B cell (primary cell): ENCODE data around the gene SLC24A3. TPM values are rescaled to one million over a fixed set of nuclear protein-coding genes. Genes with fewer than 3 reads are reported as not detected.
A peak's percentile ranks its signal among the peaks of the same experiment; 100 is the strongest.

ENCODE experiments used
- ATAC-seq: fragments of 200-7000 bp; cut with Tn5 transposase; one replicate; pipeline ENCODE4 v1.10.0; 2021; ENCODE audit warnings: low read depth, mild to moderate bottlenecking, moderate number of reproducible peaks, moderate library complexity
- CTCF ChIA-PET: fragments of 350-600 bp; sonication (Branson Sonifier 250); formaldehyde crosslinking; loops from one replicate; lab custom pipeline; 2021; ENCODE audit warnings: antibody characterized with exemption, inconsistent platforms; lab: Charles Lee
- POLR2A ChIA-PET: fragments of 350-600 bp; sonication (Branson Sonifier 250); formaldehyde crosslinking; loops from one replicate; lab custom pipeline; 2021; ENCODE audit warnings: antibody characterized with exemption; lab: Charles Lee
- DNase-seq: peaks from one replicate; pipeline ENCODE4 v3.0.0; 2013
- H2AFZ ChIP-seq: 2 replicates; pipeline ENCODE4 v1.6.1; 2012; ENCODE audit warnings: mild to moderate bottlenecking, low read depth, low read length; ENCODE audit not compliant: insufficient read depth, poor library complexity, severe bottlenecking
- H3K27ac ChIP-seq, 2 donors: 1 replicate in 1 of 2; 2 replicates in 1 of 2; pipeline ENCODE4 v1.5.1; 2012 to 2013; ENCODE audit warnings: low read length in 2 of 2, mild to moderate bottlenecking in 2 of 2, moderate library complexity in 1 of 2
- H3K27me3 ChIP-seq, 4 experiments: fragments of 200-600 bp in 1 of 4; sonication (generic) in 1 of 4; replicated peaks in 1 of 4; 1 replicate in 2 of 4; 2 replicates in 2 of 4; pipeline versions ENCODE4 v1.6.1 to v1.7.0; 2013 to 2016; ENCODE audit warnings: low read length in 3 of 4, mild to moderate bottlenecking in 2 of 4, mixed read lengths in 1 of 4, moderate library complexity in 1 of 4; ENCODE audit not compliant: insufficient read depth in 4 of 4, control insufficient read depth in 3 of 4; ENCODE audit errors: control extremely low read depth in 1 of 4
- H3K36me3 ChIP-seq, 2 experiments: replicated peaks in 1 of 2; 1 replicate in 1 of 2; 2 replicates in 1 of 2; pipeline versions ENCODE4 v1.6.1 to v1.7.1; 2013; ENCODE audit warnings: low read length in 1 of 2; ENCODE audit not compliant: insufficient read depth in 2 of 2, control insufficient read depth in 1 of 2; ENCODE audit errors: control extremely low read depth in 1 of 2, extremely low read depth in 1 of 2
- H3K4me1 ChIP-seq, 2 donors: fragments of 200-600 bp in 1 of 2; sonication (generic) in 1 of 2; 1 replicate in 1 of 2; 2 replicates in 1 of 2; pipeline versions ENCODE4 v1.5.1 to v1.6.1; 2013 to 2017; ENCODE audit warnings: low read length in 2 of 2; ENCODE audit not compliant: control insufficient read depth in 2 of 2, insufficient read depth in 2 of 2
- H3K4me2 ChIP-seq: replicated peaks from 2 replicates; pipeline ENCODE3; 2012; ENCODE audit warnings: mild to moderate bottlenecking, low read depth, low read length; ENCODE audit not compliant: poor library complexity, severe bottlenecking
- H3K4me3 ChIP-seq, 5 experiments: fragments of 200-600 bp in 1 of 5; sonication (generic) in 1 of 5; 1 replicate in 3 of 5; 2 replicates in 2 of 5; pipeline versions ENCODE4 v1.5.1 to v1.7.0; 2011 to 2016; ENCODE audit warnings: low read length in 4 of 5, mild to moderate bottlenecking in 4 of 5, low read depth in 2 of 5, control low read depth in 1 of 5, moderate library complexity in 1 of 5; ENCODE audit not compliant: insufficient read depth in 1 of 5; ENCODE audit errors: control extremely low read depth in 1 of 5, extremely low read depth in 1 of 5
- H3K79me2 ChIP-seq: fragments of 200-600 bp; sonication (generic); one replicate; pipeline ENCODE4 v1.6.0; 2016; ENCODE audit warnings: low read length; ENCODE audit not compliant: control insufficient read depth, insufficient read depth
- H3K9ac ChIP-seq: fragments of 200-600 bp; sonication (generic); 2 replicates; pipeline ENCODE4 v1.6.1; 2017; ENCODE audit warnings: mild to moderate bottlenecking, low read length, moderate library complexity
- H3K9me3 ChIP-seq, 3 donors: one replicate each; pipeline versions ENCODE4 v1.6.1 to v1.7.1; 2013; ENCODE audit warnings: low read length in 2 of 3; ENCODE audit not compliant: control insufficient read depth in 2 of 3, insufficient read depth in 1 of 3; ENCODE audit errors: control extremely low read depth in 1 of 3
- H4K20me1 ChIP-seq: 2 replicates; pipeline ENCODE4 v1.6.0; 2012; ENCODE audit warnings: mild to moderate bottlenecking, low read length; ENCODE audit not compliant: insufficient read depth, control insufficient read depth, poor library complexity, severe bottlenecking
- H3K27ac Mint-ChIP-seq: one replicate; pipeline ENCODE4 v1.8.0; 2021; ENCODE audit warnings: mixed read lengths
- H3K27me3 Mint-ChIP-seq: one replicate; pipeline ENCODE4 v1.8.0; 2021; ENCODE audit warnings: mixed read lengths
- H3K4me1 Mint-ChIP-seq: one replicate; pipeline ENCODE4 v1.8.0; 2021; ENCODE audit warnings: mixed read lengths
- H3K4me3 Mint-ChIP-seq: one replicate; pipeline ENCODE4 v1.8.0; 2021; ENCODE audit warnings: mixed read lengths
- H3K9me3 Mint-ChIP-seq: one replicate; pipeline ENCODE4 v1.8.0; 2022; ENCODE audit warnings: mixed read lengths; ENCODE audit not compliant: insufficient read depth
- EZH2 ChIP-seq: IDR thresholded peaks from 2 replicates; pipeline ENCODE4 v1.6.1; 2012; ENCODE audit warnings: borderline replicate concordance, low read depth, mild to moderate bottlenecking, moderate library complexity, low read length; ENCODE audit not compliant: insufficient read depth, poor library complexity, severe bottlenecking
- WGBS: methylation state at CpG from one replicate; pipeline ENCODE4 v1.1.5; 2013; ENCODE audit warnings: missing lambda C conversion rate; ENCODE audit not compliant: insufficient coverage; 5-methylcytosine and 5-hydroxymethylcytosine counted together
- intact Hi-C: fragments of 100-400 bp; cut with micrococcal nuclease; formaldehyde crosslinking; loops from one replicate; pipeline ENCODE4 v1.10.0; 2022
- polyA plus RNA-seq: library from polyadenylated mRNA; depleted of rRNA; stranded (reverse); fragments of >200 nt; gene quantifications from 2 replicates; pipeline ENCODE4 v1.2.3, GENCODE V29; 2012
- total RNA-seq, 2 donors: library from RNA; stranded (reverse); fragments of 120-200 nt in 1 of 2; gene quantifications; 1 replicate in 1 of 2; 2 replicates in 1 of 2; pipeline versions ENCODE4 v1.2.3 to v1.2.4, GENCODE V29; 2013 to 2022
- TF ChIP-seq, protein P1 (sequence below): fragments of 200-600 bp; IDR thresholded peaks from one replicate; pipeline ENCODE4 v1.8.0; 2022; ENCODE audit warnings: antibody characterized with exemption, mild to moderate bottlenecking

The SLC24A3 gene
- total and polyA plus RNA-seq, 2 donors (not counting 1 experiment from before 2014, with no cell fraction given), result not detected

DNA sequence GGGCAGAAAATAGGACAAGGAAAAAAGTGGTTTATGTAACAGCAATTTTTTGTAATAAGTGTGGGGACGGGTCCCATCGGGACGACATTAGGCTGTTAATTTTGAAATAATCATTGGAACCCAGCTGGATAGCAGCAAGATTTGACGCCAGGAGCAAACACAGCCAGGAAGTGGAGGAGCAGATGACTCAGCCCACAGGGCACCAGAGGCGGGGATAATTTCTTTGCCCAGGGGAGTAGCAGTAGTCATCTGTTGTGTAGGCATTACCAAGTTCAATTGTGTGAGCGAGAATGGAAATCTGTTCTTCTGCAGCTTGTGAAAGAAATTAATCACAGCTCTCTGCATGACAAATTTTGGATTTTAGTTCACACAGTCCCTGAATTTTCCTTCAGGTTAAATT lies 523.0 kb downstream of the SLC24A3 start:
- Histone ChIP-seq H3K36me3 (no peaks in the 10 kb centered on the region), H3K27me3 (no peaks in the 10 kb centered on the region), H3K4me3 (no peak overlapping the region), H3K4me2 (no peak overlapping the region), H3K9me3 (no peaks in the 10 kb centered on the region), H3K4me1 (peaks cover 4 to 5% of the 10 kb centered on the region in 2 donors), H3K9ac (no peak overlapping the region), H2AFZ (no peak overlapping the region), H3K79me2 (no peaks in the 10 kb centered on the region), H4K20me1 (no peaks in the 10 kb centered on the region), H3K27ac (no peak overlapping the region)
- no peak for DNase-seq
- Mint-ChIP-seq H3K27ac (no peak overlapping the region), H3K9me3 (no peaks in the 10 kb centered on the region), H3K4me1 (peaks cover 10% of the 10 kb centered on the region), H3K4me3 (no peak overlapping the region), H3K27me3 (peaks cover 7% of the 10 kb centered on the region)
- intact Hi-C loops, result loop anchor here (5.0 kb wide), 1 partner anchor 43 kb away; no protein-coding TSS in a partner anchor
- CTCF ChIA-PET, result no interaction called here
- 14% methylated on average over 6 of the region's 6 CpGs for WGBS
- peak; percentile 78 for ATAC-seq
- TF ChIP-seq, protein P1, sequence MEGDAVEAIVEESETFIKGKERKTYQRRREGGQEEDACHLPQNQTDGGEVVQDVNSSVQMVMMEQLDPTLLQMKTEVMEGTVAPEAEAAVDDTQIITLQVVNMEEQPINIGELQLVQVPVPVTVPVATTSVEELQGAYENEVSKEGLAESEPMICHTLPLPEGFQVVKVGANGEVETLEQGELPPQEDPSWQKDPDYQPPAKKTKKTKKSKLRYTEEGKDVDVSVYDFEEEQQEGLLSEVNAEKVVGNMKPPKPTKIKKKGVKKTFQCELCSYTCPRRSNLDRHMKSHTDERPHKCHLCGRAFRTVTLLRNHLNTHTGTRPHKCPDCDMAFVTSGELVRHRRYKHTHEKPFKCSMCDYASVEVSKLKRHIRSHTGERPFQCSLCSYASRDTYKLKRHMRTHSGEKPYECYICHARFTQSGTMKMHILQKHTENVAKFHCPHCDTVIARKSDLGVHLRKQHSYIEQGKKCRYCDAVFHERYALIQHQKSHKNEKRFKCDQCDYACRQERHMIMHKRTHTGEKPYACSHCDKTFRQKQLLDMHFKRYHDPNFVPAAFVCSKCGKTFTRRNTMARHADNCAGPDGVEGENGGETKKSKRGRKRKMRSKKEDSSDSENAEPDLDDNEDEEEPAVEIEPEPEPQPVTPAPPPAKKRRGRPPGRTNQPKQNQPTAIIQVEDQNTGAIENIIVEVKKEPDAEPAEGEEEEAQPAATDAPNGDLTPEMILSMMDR, result no peak
- TF ChIP-seq EZH2, result no peak
- POLR2A ChIA-PET, result no interaction called here

DNA sequence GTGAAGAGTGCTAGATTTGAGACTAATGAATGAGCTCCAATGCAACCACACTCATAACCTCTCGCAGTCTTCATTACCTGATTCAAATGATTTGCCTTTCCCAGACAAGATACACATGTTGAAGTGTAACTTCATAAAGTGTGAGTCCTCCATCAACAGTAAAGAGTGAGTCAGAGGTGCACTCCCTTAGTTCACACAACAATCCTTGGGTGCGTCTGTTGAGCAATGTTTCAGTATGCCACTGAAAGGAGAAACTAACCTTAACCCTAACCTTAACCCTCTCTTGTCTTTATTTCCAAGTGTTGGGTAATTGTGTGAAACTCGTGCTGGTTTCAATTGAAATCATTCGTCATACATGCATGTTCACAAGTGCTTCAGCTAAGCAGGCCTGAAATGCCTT lies 524.6 kb downstream of the SLC24A3 start:
- Histone ChIP-seq H3K36me3 (no peaks in the 10 kb centered on the region), H2AFZ (no peak overlapping the region), H3K4me1 (peaks cover 4 to 5% of the 10 kb centered on the region in 2 donors), H3K4me2 (no peak overlapping the region), H3K9ac (no peak overlapping the region), H3K27ac (no peak overlapping the region), H3K4me3 (no peak overlapping the region), H3K79me2 (no peaks in the 10 kb centered on the region), H4K20me1 (no peaks in the 10 kb centered on the region), H3K9me3 (no peaks in the 10 kb centered on the region), H3K27me3 (no peaks in the 10 kb centered on the region)
- Mint-ChIP-seq H3K4me3 (no peak overlapping the region), H3K27ac (no peak overlapping the region), H3K27me3 (peaks cover 19% of the 10 kb centered on the region), H3K9me3 (no peaks in the 10 kb centered on the region), H3K4me1 (peaks cover 10% of the 10 kb centered on the region)
- intact Hi-C loops, result loop anchor here (5.0 kb wide), 1 partner anchor 45 kb away; no protein-coding TSS in a partner anchor
- TF ChIP-seq EZH2, result no peak
- TF ChIP-seq, protein P1, result no peak
- ChIA-PET POLR2A (no interaction called here), CTCF (no interaction called here)
- WGBS, result no CpG with 5 or more reads among the region's 4 CpGs
- DNase-seq (no peak), ATAC-seq (no peak)
